Cardiac muscle cell (in vitro differentiated cells and primary cell): ENCODE data around the gene DNAH8. TPM values are rescaled to one million over a fixed set of nuclear protein-coding genes. Genes with fewer than 3 reads are reported as not detected.

Experiments used
- DNase-seq, 2 donors: peaks; one replicate each; pipeline versions ENCODE4 v3.0.0 to v3.0.0-alpha.2; 2010 to 2017; ENCODE audit warnings: low read depth in 1 of 2, low spot score in 1 of 2
- H3K27ac ChIP-seq: fragments of 200-600 bp; sonication (generic); 2 replicates; pipeline ENCODE4 v1.5.1; 2016
- H3K27me3 ChIP-seq: fragments of 200-600 bp; sonication (generic); 2 replicates; pipeline ENCODE4 v1.6.0; 2016; ENCODE audit warnings: control low read depth
- H3K36me3 ChIP-seq: fragments of 200-600 bp; sonication (generic); 2 replicates; pipeline ENCODE4 v1.5.1; 2016; ENCODE audit warnings: control low read depth
- H3K4me1 ChIP-seq: fragments of 200-600 bp; sonication (generic); 2 replicates; pipeline ENCODE4 v1.8.1; 2017; ENCODE audit warnings: low read depth, mild to moderate bottlenecking, mixed run types
- H3K4me3 ChIP-seq: fragments of 200-600 bp; sonication (generic); 2 replicates; pipeline ENCODE4 v1.5.1; 2016; ENCODE audit warnings: mild to moderate bottlenecking
- H3K9me3 ChIP-seq: fragments of 200-600 bp; sonication (generic); 2 replicates; pipeline ENCODE4 v1.5.1; 2017; ENCODE audit warnings: low read depth, mild to moderate bottlenecking, control low read depth
- CTCF ChIP-seq: IDR thresholded peaks from 2 replicates; pipeline ENCODE4 v1.5.1; 2012; ENCODE audit warnings: low read depth, mild to moderate bottlenecking, low read length
- polyA plus RNA-seq: library from polyadenylated mRNA; unstranded; fragments of >200 nt; fragmentation: Nextera tagmentation; extraction: Ambion mirVana; gene quantifications from 2 replicates; pipeline ENCODE4 v1.2.1, GENCODE V29; 2016
- total RNA-seq: library from RNA; depleted of rRNA; stranded (reverse); fragments of >200 nt; gene quantifications from 2 replicates; pipeline ENCODE4 v1.2.3, GENCODE V29; 2016

The DNAH8 gene
- total and polyA plus RNA-seq, 2 experiments from 2014 or later: not detected

GRCh38 chr6:38822963-38823362, 107.9 kb downstream of the DNAH8 start:
- TF ChIP-seq CTCF: no peak
- Histone ChIP-seq H3K4me3 (no peak overlapping the region), H3K4me1 (no peaks in the 10 kb centered on the region), H3K27ac (no peak overlapping the region), H3K36me3 (no peaks in the 10 kb centered on the region), H3K27me3 (peaks cover 24% of the 10 kb centered on the region), H3K9me3 (no peaks in the 10 kb centered on the region)
- no peak for DNase-seq

GRCh38 chr6:38824243-38824894, 109.3 kb downstream of the DNAH8 start:
- Histone ChIP-seq H3K4me3 (no peak overlapping the region), H3K4me1 (no peaks in the 10 kb centered on the region), H3K36me3 (no peaks in the 10 kb centered on the region), H3K27me3 (peaks cover 14% of the 10 kb centered on the region), H3K9me3 (no peaks in the 10 kb centered on the region), H3K27ac (no peak overlapping the region)
- TF ChIP-seq CTCF: no peak
- DNase-seq: no peak

GRCh38 chr6:38827024-38827423, 111.9 kb downstream of the DNAH8 start:
- H3K36me3 ChIP-seq: no peaks in the 10 kb centered on the region
- no peaks in the 10 kb centered on the region for H3K9me3 ChIP-seq
- no peak overlapping the region for H3K27ac ChIP-seq
- no peak for TF ChIP-seq CTCF
- H3K27me3 ChIP-seq: no peaks in the 10 kb centered on the region
- DNase-seq: no peak
- no peaks in the 10 kb centered on the region for H3K4me1 ChIP-seq
- H3K4me3 ChIP-seq: no peak overlapping the region

- Histone ChIP-seq H3K27me3 (no peaks in the 10 kb centered on the region), H3K9me3 (no peaks in the 10 kb centered on the region), H3K27ac (no peak overlapping the region), H3K4me1 (no peaks in the 10 kb centered on the region), H3K36me3 (no peaks in the 10 kb centered on the region), H3K4me3 (no peak overlapping the region)
- DNase-seq: no peak
- TF ChIP-seq CTCF: no peak
Observed at GRCh38 chr6:38831865-38832264, 116.8 kb downstream of the DNAH8 start.

GRCh38 chr6:38833320-38833719, 118.2 kb downstream of the DNAH8 start:
- Histone ChIP-seq H3K27ac (no peak overlapping the region), H3K27me3 (no peaks in the 10 kb centered on the region), H3K36me3 (no peaks in the 10 kb centered on the region), H3K4me1 (no peaks in the 10 kb centered on the region), H3K9me3 (no peaks in the 10 kb centered on the region), H3K4me3 (no peak overlapping the region)
- no peak for DNase-seq
- no peak for TF ChIP-seq CTCF
